B cell (primary cell): ENCODE results near the gene MRGPRG.

Experiments used
- CTCF ChIP-seq: fragments of 200-600 bp; IDR thresholded peaks from one replicate; pipeline ENCODE4 v1.8.0; 2022; ENCODE audit warnings: antibody characterized with exemption, mild to moderate bottlenecking
- EZH2 ChIP-seq: IDR thresholded peaks from 2 replicates; pipeline ENCODE4 v1.6.1; 2012; ENCODE audit warnings: borderline replicate concordance, low read depth, mild to moderate bottlenecking, moderate library complexity, low read length; ENCODE audit not compliant: insufficient read depth, poor library complexity, severe bottlenecking

GRCh38 chr11:3220521-3221407 lies 2.2 kb upstream of the MRGPRG start:
- TF ChIP-seq CTCF (no peak), EZH2 (no peak)
